Erythroblast (primary cell): Measurements from ENCODE around the gene ACSF3.

Experiments
- GATA1 ChIP-seq: IDR thresholded peaks from 2 replicates; pipeline ENCODE4 v1.6.1; 2011; ENCODE audit warnings: low read depth, mild to moderate bottlenecking, control low read depth, low read length, moderate library complexity
- POLR2A ChIP-seq: IDR thresholded peaks from 2 replicates; pipeline ENCODE4 v1.6.1; 2011; ENCODE audit warnings: mild to moderate bottlenecking, low read length

DNA sequence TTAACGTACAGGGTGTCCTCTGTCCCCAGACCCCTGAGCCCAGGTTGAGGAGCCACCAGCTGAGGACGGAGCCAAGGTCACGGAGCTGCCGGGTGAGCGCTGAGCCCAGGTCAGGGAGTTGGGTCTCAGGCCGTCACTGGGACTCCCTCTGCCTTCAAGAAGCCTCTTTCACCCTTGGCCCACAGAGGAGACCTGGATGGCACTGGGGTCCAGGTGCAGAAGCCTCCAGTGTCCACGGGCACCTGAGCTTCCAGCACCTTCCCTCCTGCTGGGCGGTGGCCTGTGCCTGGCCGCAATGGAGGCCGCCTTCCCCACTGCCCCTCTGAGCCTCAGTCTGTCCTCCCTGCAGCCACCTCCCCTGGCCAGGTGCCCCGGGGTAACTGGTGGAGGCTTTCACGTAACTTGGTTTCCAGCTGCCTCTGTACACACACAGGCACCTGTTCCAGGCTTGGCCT is 46.3 kb downstream of the ACSF3 start:
- TF ChIP-seq POLR2A (no peak), GATA1 (no peak)
